ENCODE measurements around the gene CRACDL.

CRACDL gene

DNA sequence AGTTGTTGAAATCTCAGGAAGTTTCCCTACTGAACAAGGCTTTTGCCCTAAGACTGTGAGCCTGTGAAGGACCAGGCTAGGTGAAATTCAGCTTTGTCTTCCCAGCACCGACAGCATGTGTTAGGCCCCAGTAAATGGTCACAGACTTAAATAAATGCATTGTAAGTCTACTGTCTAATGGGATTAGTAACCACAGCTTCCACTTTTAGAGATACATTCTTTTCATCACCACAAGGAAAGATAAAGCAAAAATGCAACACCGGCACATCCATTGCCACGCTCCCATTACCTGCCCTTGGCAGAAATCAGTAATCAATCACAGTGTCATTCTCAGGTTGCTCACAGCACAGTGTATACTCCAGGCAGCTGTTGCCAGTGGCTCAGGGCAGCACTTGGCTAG lies 59.3 kb downstream of the CRACDL start:
- no peaks in the 10 kb centered on the region for H3K9me3 ChIP-seq (ENCODE audit: insufficient read depth, low read depth, low read length)
- H3K27ac ChIP-seq (ENCODE audit: low read length), result no peak overlapping the region
- H3K36me3 ChIP-seq (ENCODE audit: insufficient read depth, low read depth, low read length), result no peaks in the 10 kb centered on the region
- H3K4me1 ChIP-seq (ENCODE audit: insufficient read depth, low read length), result no peaks in the 10 kb centered on the region
- no peak overlapping the region for H3K9ac ChIP-seq (ENCODE audit: low read depth, low read length)
- H3K4me3 ChIP-seq (ENCODE audit: low read length), result no peak overlapping the region
- no peaks in the 10 kb centered on the region for H3K27me3 ChIP-seq (ENCODE audit: insufficient read depth, low read length)

DNA sequence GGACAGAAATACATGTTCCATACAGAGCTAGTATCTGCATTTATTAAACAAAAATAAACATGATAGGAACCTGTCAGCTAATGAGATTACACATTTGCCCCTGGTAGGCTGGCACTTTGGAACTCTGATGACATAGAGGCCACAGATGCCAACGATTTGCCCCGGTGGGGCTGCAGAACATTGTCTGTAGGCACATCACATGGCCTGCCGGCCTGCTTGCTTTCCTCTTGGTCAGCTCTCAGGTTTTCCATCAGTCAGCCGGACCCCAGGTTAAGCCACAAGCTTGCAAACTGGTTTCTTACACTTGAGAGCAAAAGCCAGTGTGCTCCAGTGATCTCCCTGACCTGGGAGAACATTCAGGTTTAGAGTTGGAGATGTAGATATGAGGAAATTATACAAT lies 60.3 kb downstream of the CRACDL start:
- H3K4me1 ChIP-seq (ENCODE audit: insufficient read depth, low read length), result no peaks in the 10 kb centered on the region
- H3K4me3 ChIP-seq (ENCODE audit: low read length), result no peak overlapping the region
- no peak overlapping the region for H3K27ac ChIP-seq (ENCODE audit: low read length)
- H3K9me3 ChIP-seq (ENCODE audit: insufficient read depth, low read depth, low read length), result no peaks in the 10 kb centered on the region
- no peaks in the 10 kb centered on the region for H3K36me3 ChIP-seq (ENCODE audit: insufficient read depth, low read depth, low read length)
- H3K9ac ChIP-seq (ENCODE audit: low read depth, low read length), result no peak overlapping the region
- no peaks in the 10 kb centered on the region for H3K27me3 ChIP-seq (ENCODE audit: insufficient read depth, low read length)

DNA sequence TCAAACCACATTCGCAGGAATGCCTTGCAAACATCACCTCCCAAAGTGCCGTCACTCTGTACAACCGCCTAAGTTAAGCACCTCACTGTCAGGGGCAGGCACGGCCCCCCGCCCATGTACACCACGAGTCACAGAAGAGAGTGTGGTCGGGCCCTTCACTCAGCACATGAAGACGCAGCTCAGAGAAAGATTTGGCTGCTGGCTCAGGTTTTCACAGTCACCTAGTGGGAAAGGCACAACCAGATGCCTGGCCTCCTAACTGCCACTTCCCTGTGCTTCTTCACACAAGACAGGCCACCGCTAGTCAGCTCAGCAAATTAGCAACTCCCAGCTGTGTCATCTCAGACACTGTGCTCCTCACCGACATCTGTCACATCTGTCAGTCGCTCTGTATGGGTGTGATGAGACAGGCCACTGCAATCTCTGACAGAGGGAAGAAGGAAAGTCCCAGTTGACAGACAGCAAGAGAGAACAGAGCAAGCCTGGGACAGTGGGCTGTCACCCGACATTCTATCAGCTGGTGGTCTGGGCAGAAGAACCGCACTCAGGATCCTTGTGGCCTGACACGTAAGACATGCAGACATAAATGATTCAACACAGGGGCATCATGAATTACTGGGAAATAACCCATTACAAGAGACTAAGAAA lies 60.8 kb downstream of the CRACDL start:
- no peak overlapping the region for H3K27ac ChIP-seq (ENCODE audit: low read length)
- no peaks in the 10 kb centered on the region for H3K4me1 ChIP-seq (ENCODE audit: insufficient read depth, low read length)
- H3K9me3 ChIP-seq (ENCODE audit: insufficient read depth, low read depth, low read length), result no peaks in the 10 kb centered on the region
- no peaks in the 10 kb centered on the region for H3K36me3 ChIP-seq (ENCODE audit: insufficient read depth, low read depth, low read length)
- no peaks in the 10 kb centered on the region for H3K27me3 ChIP-seq (ENCODE audit: insufficient read depth, low read length)
- H3K4me3 ChIP-seq (ENCODE audit: low read length), result no peak overlapping the region
- no peak overlapping the region for H3K9ac ChIP-seq (ENCODE audit: low read depth, low read length)

DNA sequence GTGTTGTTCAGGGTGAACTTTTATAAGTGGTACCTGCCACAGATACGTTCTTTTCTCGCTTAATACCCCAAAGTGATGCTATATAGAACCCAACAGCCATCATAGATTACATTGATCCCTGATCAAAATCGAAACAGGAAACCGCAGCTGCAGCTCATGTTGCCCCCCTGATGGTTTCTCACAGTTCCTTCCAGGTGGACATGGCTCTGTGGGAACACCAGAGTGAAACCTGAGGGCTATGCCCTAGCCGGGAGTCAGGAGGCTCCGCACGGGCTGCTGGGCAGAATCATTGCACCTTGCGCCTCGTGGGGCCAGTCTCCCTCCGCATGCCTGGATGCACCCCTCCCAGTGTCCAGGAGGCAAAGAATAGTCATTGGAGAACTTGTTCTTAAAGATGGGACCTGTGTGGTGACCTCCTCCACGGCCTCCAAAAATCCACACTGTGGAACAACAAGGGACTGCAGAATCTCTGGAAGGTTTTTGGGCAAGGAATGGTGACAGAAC lies 61.8 kb downstream of the CRACDL start:
- no peaks in the 10 kb centered on the region for H3K27me3 ChIP-seq (ENCODE audit: insufficient read depth, low read length)
- no peak overlapping the region for H3K9ac ChIP-seq (ENCODE audit: low read depth, low read length)
- H3K9me3 ChIP-seq (ENCODE audit: insufficient read depth, low read depth, low read length), result no peaks in the 10 kb centered on the region
- no peaks in the 10 kb centered on the region for H3K36me3 ChIP-seq (ENCODE audit: insufficient read depth, low read depth, low read length)
- H3K27ac ChIP-seq (ENCODE audit: low read length), result no peak overlapping the region
- no peak overlapping the region for H3K4me3 ChIP-seq (ENCODE audit: low read length)
- no peaks in the 10 kb centered on the region for H3K4me1 ChIP-seq (ENCODE audit: insufficient read depth, low read length)

DNA sequence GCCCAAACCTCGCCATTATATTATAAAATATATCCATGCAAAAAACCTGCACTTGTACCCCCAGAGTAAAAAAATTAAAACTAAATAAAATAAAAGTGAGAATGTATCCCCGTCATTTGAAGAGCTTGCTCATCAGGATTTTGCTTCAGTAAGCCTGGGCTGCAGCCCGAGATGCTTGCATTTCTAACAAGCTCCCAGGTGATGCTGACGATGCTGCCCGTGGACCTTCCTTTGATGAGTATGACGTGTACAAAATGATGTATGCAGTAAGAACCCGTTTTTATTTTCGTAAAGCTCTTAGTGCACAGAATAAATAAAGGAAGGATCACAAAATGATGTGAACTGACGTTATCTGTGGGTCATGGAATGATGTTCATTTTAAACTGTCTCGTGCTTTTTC lies 63.5 kb downstream of the CRACDL start:
- Histone ChIP-seq H3K4me1 (ENCODE audit: insufficient read depth, low read length) (no peaks in the 10 kb centered on the region), H3K4me3 (ENCODE audit: low read length) (no peak overlapping the region), H3K36me3 (ENCODE audit: insufficient read depth, low read depth, low read length) (no peaks in the 10 kb centered on the region), H3K9me3 (ENCODE audit: insufficient read depth, low read depth, low read length) (no peaks in the 10 kb centered on the region), H3K27ac (ENCODE audit: low read length) (no peak overlapping the region), H3K9ac (ENCODE audit: low read depth, low read length) (no peak overlapping the region), H3K27me3 (ENCODE audit: insufficient read depth, low read length) (no peaks in the 10 kb centered on the region)

DNA sequence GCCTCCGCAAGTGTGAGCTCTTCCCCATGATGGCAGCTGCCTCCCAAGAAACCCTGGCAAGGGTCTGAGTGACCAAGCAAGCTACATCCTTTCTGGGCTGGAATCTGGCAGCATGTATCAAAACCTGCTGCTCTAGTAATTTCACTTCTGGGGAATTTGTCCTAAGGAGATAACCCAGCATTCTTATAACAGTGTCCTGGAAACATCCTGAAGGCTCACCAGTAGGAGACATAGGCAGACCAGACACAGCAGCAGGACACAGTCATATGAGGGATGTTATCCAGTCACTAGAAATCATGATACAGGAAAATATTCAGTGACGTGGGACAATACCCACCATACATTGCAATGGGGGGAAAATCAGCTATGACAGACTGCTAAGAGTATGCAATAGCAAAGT lies 64.5 kb downstream of the CRACDL start:
- Histone ChIP-seq H3K4me1 (ENCODE audit: insufficient read depth, low read length) (no peaks in the 10 kb centered on the region), H3K36me3 (ENCODE audit: insufficient read depth, low read depth, low read length) (no peaks in the 10 kb centered on the region)

DNA sequence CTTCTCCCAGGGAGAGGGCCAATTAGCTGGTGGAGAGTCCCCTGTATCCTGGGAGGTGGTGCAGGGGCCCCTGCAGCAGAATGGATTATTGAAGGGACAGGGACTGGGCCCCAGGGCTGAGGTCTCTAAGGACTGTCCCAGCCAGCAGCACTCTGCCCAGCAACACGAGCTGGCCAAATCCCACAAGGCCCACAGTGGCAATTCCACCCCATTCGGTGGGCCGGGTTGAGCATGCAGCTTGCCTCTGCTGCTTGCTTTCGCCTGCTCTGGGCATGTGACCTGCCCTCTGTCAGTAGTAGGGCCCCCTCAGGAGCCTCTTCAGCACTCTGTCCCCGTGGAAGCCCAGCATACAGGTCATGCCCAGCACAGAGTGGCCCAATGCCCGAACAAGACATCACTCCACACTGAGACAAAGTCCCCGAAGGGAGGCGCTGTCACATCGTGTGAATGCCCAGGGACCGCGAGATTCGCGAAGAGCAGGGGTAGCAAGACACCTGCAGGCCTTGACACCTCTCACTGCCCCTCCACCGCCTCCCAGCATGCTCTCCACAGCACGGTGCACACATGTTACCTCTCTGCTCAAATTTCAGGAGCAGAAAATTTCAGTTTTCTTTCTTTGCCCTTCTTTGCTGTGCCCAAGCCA lies 65.4 kb downstream of the CRACDL start:
- H3K4me1 ChIP-seq (ENCODE audit: insufficient read depth, low read length), result no peaks in the 10 kb centered on the region
- no peak overlapping the region for H3K27ac ChIP-seq (ENCODE audit: low read length)
- no peak overlapping the region for H3K9ac ChIP-seq (ENCODE audit: low read depth, low read length)
- H3K27me3 ChIP-seq (ENCODE audit: insufficient read depth, low read length), result no peaks in the 10 kb centered on the region
- H3K9me3 ChIP-seq (ENCODE audit: insufficient read depth, low read depth, low read length), result no peaks in the 10 kb centered on the region
- H3K36me3 ChIP-seq (ENCODE audit: insufficient read depth, low read depth, low read length), result no peaks in the 10 kb centered on the region
- H3K4me3 ChIP-seq (ENCODE audit: low read length), result no peak overlapping the region

More for the DNA sequence above, 64.5 kb downstream of the CRACDL start:
- no peaks in the 10 kb centered on the region for H3K9me3 ChIP-seq (ENCODE audit: insufficient read depth, low read depth, low read length)
- H3K27me3 ChIP-seq (ENCODE audit: insufficient read depth, low read length), result no peaks in the 10 kb centered on the region
- no peak overlapping the region for H3K9ac ChIP-seq (ENCODE audit: low read depth, low read length)
- no peak overlapping the region for H3K27ac ChIP-seq (ENCODE audit: low read length)
- H3K4me3 ChIP-seq (ENCODE audit: low read length), result no peak overlapping the region

DNA sequence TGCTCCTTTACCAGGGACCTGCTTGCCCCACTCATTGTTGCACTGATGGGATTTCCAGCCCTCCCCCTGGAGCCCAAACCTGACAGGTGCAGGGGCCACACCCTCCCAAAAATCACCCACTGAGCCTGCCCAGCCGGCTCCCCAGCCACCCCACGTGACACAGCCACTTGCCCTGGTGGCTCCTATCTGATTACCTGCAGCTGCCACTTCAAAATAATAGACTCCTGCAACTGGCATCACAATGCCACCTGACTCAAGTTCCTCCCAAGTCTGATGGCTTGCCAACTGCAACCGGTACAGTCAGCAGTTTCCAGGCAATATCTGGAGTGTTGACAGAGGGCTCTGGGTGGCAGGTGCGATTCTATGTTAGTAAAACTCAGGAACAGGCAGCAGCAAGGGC lies 66.2 kb downstream of the CRACDL start:
- no peak overlapping the region for H3K27ac ChIP-seq (ENCODE audit: low read length)
- no peak overlapping the region for H3K9ac ChIP-seq (ENCODE audit: low read depth, low read length)
- H3K36me3 ChIP-seq (ENCODE audit: insufficient read depth, low read depth, low read length), result no peaks in the 10 kb centered on the region
- no peaks in the 10 kb centered on the region for H3K4me1 ChIP-seq (ENCODE audit: insufficient read depth, low read length)
- H3K9me3 ChIP-seq (ENCODE audit: insufficient read depth, low read depth, low read length), result no peaks in the 10 kb centered on the region
- H3K27me3 ChIP-seq (ENCODE audit: insufficient read depth, low read length), result no peaks in the 10 kb centered on the region
- H3K4me3 ChIP-seq (ENCODE audit: low read length), result no peak overlapping the region

DNA sequence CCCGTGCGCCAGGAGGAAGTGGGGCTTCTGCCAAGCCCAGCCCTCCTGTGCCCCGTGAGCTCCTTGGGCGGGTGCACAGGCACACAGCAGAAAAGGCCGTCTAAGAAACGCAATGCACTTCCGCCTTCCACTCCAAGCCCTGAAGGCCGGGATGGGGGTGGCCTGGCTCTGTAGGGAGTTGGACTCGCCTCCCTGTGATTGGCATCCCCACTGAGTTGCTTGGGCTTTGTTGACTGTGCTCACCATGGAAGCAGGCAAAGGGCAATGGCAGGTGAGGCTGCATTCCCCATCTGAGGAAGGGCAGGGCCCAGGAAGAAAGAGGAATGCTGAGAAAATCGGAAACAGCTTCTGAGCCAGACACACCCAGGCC lies 66.8 kb downstream of the CRACDL start:
- no peak overlapping the region for H3K9ac ChIP-seq (ENCODE audit: low read depth, low read length)
- H3K27me3 ChIP-seq (ENCODE audit: insufficient read depth, low read length), result no peaks in the 10 kb centered on the region
- no peak overlapping the region for H3K4me3 ChIP-seq (ENCODE audit: low read length)
- no peak overlapping the region for H3K27ac ChIP-seq (ENCODE audit: low read length)
- H3K4me1 ChIP-seq (ENCODE audit: insufficient read depth, low read length), result no peaks in the 10 kb centered on the region
- no peaks in the 10 kb centered on the region for H3K36me3 ChIP-seq (ENCODE audit: insufficient read depth, low read depth, low read length)
- no peaks in the 10 kb centered on the region for H3K9me3 ChIP-seq (ENCODE audit: insufficient read depth, low read depth, low read length)

DNA sequence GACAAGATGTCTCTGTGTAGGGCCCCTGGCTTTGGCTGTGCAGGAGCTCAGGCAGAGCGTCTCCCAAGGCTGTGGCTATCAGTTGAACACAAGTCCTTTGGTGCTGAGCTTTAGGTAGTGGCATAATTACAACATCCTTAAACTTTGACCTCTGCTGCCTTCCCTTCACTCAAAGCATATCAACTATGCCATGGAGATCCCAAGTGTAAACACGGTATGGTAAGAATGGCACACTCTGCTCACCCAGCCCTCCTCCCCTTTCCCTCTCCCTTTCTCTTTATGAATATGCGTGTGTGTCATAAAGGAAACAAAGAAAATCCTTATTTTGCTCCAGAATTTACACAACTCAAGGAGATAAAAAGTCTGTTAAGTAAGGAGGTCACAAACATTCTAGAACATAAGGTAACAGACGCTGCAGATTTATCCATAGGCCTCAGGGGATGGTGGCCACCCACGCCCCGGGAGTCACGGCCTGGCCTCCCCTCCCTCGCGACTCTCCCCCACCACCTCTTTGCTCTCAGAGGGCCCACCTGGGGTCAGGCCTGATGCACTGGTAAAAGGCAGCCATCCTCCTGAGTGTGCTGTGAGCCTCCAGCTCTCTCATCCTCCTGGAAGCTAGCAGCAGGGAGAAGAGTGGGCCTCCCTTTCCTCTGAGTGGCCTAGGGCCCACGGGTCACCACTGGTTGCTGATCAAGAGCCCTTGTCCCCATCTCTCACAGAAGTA lies 67.3 kb downstream of the CRACDL start:
- H3K4me3 ChIP-seq (ENCODE audit: low read length), result no peak overlapping the region
- H3K9ac ChIP-seq (ENCODE audit: low read depth, low read length), result no peak overlapping the region
- no peaks in the 10 kb centered on the region for H3K27me3 ChIP-seq (ENCODE audit: insufficient read depth, low read length)
- H3K36me3 ChIP-seq (ENCODE audit: insufficient read depth, low read depth, low read length), result no peaks in the 10 kb centered on the region
- H3K4me1 ChIP-seq (ENCODE audit: insufficient read depth, low read length), result no peaks in the 10 kb centered on the region
- H3K9me3 ChIP-seq (ENCODE audit: insufficient read depth, low read depth, low read length), result no peaks in the 10 kb centered on the region
- no peak overlapping the region for H3K27ac ChIP-seq (ENCODE audit: low read length)

DNA sequence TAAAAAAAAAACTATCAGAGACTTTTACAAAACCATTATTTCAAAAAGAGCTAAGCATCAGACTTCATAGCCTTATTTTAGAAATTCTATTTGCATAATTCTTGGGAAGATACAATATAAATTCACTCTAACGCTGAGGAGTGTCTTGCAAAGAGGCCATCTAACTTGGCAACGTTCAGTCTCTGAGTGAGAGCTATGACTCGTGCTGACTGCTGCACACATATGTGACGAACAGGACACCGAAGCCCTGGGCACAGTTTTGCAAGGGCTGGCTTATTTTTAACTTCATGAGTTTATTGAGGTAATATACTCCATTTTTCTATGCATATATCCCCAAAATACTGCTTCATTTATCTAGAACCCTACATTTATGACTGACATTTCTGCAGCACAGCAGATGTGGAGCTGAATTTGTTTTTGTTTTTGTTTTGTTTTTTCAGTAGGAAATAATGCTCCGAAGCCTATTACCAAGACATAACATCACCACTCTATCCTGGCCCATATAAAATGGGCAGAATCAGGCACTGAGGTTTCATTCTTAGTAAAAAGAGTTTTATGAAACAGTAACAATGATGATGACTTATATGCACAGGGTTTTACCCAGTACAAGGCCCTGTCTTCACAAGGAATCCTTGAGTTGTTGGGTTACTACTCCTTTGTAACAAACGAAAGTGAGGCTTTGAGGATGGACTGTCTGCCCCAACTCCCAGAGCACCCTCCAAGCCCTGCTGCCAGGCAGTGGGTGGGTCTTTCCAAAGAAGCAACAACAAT lies 68.3 kb downstream of the CRACDL start:
- H3K9me3 ChIP-seq (ENCODE audit: insufficient read depth, low read depth, low read length), result no peaks in the 10 kb centered on the region
- no peak overlapping the region for H3K27ac ChIP-seq (ENCODE audit: low read length)
- H3K4me1 ChIP-seq (ENCODE audit: insufficient read depth, low read length), result no peaks in the 10 kb centered on the region
- no peak overlapping the region for H3K4me3 ChIP-seq (ENCODE audit: low read length)
- no peaks in the 10 kb centered on the region for H3K36me3 ChIP-seq (ENCODE audit: insufficient read depth, low read depth, low read length)
- H3K9ac ChIP-seq (ENCODE audit: low read depth, low read length), result no peak overlapping the region
- H3K27me3 ChIP-seq (ENCODE audit: insufficient read depth, low read length), result no peaks in the 10 kb centered on the region

Measured in iPS-20b (cell line).